GM11168 (cell line): ENCODE data around the gene PCAT6.
"Not testable (repeated sequence)": the region's sequence is repeated elsewhere in the genome, so short reads cannot be mapped to it uniquely, and the experiment has no call there.

Experiments used
- in situ Hi-C: fragments of 300-500 bp; cut with MboI; formaldehyde crosslinking; loops from one replicate; pipeline ENCODE4 v1.12.0; 2022; ENCODE audit warnings: low sequenced_read_pairs; ENCODE audit not compliant: unreplicated experiment

The PCAT6 gene

DNA sequence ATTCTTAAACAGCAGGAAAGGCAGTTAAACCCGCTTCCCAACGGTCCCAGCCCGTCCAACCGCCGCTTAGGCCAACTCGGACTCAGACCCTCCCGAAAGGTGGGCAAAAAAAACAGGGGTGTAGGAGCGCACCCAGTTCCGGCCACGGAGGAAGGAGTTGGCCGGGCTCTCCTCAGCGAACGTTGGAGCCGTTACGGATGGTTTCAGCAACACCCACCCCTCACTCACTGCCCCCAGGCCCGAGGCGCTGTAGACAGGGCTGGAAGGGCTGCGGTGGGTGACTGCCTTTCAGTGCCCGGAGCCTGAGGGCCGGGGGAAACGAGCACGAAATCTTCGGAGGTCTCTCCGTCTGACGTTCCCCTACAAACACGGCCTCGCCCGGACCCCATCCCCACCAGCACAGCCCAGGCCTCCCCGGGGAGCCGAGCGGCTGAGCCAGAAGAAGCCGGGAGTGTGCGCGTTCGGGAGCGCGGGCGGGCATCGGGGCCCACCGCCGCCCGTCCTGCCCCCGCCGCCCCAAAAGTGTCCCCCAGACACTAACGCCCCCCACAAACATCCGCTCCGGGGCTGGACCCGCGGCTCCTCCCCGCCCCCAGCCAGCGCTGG lies 3.8 kb upstream of the PCAT6 start:
- in situ Hi-C loops = no loop called here

- in situ Hi-C loops = no loop called here
These were observed 3.3 kb upstream of the PCAT6 start for GRCh38 chr1:202807451-202807925.

DNA sequence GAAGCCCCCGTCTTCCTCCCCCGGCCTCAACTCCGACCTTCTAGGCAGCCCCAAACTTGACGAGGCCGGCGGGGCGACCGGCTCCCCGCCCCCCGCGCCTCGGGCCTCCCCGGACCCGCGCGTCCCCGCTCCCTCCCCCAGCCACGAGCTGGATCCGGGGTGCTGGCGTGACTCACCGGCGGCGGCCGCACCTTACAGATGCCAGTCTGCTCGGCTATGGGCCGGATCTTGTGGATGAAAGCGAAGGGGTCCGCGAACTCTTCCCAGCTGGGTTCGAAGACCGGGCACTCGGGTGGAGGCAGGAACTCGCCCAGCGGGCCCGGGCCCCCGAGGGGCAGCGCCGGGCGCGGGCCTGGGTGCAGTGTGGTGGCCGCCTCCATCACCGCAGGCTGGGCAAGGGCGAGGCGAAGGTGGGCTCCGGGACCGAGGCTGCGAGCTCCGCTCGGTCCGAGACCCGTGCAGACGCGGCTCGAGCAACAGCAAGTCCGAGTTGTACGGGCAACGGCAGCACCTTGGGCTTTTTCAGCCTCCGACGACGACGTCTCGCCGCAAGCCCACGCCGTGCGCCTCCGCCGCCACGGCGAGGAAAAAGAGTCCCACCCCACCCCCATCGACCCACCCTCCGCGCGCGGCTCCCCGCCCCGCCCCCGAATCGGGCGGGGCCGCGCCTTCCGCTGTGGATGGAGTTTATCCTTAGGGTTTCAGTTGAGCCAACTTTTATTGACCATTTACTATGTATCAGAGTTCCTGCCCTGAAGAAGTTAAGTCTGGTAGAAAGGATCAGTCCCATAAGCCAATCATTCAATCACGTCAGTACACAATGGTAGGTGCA lies 2.6 kb upstream of the PCAT6 start, which contains the start of gene KDM5B:
Gene KDM5B (minus strand): TSS at position 496 of the 832 bp plus-strand sequence. CDS start 116 bp downstream, at position 380.
- in situ Hi-C loops = no loop called here

DNA sequence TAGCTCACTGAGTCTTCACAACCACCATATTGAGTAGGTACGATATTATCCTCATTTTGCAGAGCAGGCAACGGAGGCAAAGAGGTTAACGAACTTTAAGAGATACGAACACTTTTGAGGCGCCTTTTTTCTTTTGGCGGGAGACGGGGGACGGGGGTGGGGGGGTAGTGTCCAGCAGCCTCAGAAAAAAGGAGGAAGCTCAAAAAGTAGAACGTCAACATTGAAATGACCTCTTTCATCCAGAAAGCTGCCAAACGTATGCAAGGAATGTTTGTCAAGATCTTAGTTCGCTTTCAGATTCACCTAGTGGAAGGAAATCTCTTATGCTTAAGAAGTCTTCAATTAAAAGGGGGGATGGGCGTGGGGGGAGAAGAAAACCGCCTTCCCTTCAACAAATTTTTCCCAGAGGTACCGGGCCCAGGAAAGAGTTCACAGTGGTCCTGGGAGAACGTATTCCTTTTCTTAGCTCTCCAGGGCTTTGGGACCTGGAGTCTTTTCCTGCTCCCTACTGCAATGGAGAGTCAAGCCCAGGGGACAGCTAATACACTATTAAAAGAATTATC lies 1.1 kb upstream of the PCAT6 start:
- in situ Hi-C loops = no loop called here

DNA sequence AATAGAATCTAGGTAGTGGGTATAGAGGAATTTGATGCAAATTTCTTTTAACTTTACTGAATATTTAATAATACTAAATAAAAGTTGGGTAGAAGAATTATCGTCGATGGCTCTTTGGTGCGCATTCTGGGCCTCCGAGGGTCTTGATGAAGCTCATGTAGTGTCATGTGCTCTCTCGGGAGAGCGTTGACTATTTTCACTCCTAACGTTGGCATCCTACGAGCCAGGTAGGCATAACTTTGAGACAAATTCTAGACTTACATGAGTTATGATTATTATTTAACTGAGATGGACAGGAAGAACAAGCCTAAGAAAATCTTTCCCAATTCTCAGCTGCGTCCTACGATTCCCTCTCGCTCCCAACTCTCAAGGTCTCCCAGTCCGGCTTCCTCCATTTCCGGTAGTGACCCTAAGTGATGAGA lies 550 bp upstream of the PCAT6 start:
- in situ Hi-C loops = no loop called here

GRCh38 chr1:202811296-202812175 lies 782 bp downstream of the PCAT6 start:
- in situ Hi-C loops = no loop called here

DNA sequence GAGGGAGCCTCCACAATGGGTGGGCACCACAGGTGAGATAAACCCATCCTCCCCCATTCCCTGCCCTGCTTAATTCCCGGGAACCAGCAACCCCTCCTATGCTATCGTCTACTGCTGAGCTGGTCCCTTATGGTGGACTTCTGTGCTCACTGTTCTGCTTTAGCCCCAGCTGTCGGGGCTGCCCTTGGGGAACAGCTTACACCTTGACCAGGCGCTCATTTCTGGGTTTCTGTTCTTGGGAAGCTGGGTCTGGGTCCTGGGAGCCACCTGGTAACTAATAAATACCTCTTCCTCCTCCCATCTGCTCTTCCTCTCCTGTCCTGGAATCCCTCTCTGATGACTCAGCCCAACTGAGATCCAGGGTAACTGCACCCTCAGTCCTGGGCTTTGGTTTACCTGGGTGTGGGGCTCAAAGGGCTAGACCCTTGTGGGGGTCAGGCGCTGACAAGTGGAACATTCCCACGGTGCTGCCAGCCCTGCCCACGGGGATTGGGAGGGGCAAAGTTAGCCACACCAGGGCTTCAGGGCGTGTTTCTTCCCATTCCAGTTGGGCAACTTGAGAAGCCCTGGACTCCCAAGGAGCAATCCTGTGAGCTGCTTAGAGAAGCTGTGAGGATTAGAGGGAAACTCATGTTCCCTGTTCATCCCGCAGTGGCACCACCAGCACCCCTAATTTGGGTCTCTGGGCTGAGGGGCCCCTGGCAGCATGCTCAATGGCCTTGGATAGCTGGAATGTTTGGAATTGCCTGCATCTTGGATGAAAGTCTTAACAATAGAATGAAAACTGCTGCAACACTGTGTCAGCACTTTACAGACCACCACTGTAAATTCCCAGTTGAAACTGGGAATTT lies 1.6 kb downstream of the PCAT6 start:
- in situ Hi-C loops = no loop called here

GRCh38 chr1:202815120-202815519 lies 4.4 kb downstream of the PCAT6 start:
- in situ Hi-C loops = no loop called here

DNA sequence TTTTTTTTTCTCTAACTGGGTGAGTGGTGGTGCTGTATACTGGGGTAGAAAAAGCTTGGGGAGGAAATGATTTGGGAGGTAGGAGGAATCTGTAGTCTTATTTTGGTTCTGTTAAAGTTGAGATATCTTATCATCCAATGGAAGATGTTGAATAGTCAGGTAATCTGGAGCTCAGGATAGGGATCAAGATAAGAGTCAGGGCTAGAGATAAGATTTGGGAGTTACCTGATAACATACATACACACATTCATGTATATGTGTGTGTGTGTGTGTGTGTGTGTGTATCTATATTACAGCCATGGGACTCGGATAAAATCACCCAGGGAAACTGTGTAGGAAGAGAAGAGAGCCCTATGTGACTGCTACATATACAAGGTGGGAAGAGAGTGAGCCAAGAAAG lies 8.1 kb downstream of the PCAT6 start:
- in situ Hi-C loops = no loop called here

- in situ Hi-C loops = no loop called here
These were observed 10.7 kb downstream of the PCAT6 start for GRCh38 chr1:202821467-202821866.

DNA sequence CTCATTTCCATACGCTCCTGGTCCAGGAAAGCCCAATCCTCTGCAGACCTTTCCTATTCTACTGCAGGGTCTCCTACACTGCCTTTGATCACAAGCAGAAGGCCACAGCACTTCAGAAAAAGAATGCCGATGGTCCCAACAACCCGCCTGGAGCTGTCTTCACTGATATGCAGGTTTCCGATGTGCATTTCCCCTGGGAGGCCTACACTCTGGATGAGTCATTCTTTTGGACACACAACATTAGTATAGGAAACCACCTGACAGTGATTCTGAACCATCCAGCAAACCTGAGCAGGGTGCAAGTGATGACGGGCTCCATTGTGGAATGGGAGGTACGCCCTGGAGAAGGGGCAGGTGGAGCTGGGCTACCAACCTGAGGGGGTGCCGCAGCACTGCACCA lies 15.0 kb downstream of the PCAT6 start:
- in situ Hi-C loops = no loop called here

DNA sequence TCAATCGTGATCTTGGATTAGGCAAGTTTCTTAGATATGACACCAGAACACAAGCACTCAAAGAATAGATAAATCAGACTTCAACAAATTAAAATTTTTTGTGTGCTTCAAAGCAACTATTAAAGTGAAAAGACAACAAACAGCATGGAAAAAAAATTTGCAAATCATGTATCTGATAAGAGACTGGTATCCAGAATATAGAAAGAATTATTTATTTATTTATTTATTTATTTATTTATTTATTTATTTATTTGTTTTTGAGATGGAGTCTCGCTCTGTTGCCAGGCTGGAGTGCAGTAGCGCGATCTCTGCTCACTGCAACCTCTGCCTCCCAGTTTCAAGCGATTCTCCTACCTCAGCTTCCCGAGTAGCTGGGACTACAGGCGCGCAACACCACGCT lies 18.5 kb downstream of the PCAT6 start:
- in situ Hi-C loops = not testable (repeated sequence)

DNA sequence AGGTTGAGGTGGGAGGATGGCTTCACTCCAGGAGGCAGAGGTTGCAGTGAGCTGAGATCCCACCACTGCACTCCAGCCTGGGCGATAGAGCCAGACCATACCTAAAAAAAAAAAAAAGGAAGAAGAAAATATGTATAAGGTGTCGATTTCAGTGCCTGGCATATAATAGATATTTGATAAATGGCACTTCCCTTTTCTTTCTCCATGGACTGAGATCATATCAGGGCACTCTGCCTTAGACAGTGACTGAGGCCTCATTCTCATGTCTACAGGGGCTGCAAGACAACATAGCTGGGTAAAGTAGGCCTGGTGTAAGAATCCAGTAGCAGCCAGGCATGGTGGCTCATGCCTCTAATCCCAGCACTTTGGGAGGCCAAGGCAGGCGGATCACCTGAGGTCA lies 21.2 kb downstream of the PCAT6 start:
- in situ Hi-C loops = no loop called here

GRCh38 chr1:202834771-202835547 lies 24.2 kb downstream of the PCAT6 start:
- in situ Hi-C loops = no loop called here

DNA sequence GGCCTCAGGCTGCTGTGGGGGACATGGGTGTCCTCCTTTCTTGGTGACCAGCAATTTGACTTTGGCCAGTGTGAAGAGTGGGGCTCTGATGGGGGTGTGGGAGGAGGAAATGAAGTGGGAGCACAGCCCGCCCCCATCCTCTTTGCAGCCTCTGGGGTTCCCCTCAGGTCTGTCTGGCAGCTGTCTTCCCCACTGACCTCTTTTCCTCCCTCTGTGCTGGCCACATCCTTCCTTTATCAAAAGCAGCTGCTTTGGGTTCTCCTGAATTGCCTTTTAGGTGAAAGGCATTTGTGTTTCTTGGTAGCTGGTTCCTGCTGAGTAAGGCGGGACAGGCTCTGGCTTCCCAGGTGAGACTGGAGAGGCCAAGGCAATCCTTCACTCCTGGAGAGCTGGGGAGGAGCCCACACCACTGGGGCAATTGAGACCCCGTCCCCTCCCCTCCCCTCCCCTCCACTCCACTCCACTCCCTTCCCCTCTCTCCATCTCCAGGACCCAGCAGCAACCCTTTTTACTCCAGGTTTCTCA lies 24.9 kb downstream of the PCAT6 start:
- in situ Hi-C loops = no loop called here

DNA sequence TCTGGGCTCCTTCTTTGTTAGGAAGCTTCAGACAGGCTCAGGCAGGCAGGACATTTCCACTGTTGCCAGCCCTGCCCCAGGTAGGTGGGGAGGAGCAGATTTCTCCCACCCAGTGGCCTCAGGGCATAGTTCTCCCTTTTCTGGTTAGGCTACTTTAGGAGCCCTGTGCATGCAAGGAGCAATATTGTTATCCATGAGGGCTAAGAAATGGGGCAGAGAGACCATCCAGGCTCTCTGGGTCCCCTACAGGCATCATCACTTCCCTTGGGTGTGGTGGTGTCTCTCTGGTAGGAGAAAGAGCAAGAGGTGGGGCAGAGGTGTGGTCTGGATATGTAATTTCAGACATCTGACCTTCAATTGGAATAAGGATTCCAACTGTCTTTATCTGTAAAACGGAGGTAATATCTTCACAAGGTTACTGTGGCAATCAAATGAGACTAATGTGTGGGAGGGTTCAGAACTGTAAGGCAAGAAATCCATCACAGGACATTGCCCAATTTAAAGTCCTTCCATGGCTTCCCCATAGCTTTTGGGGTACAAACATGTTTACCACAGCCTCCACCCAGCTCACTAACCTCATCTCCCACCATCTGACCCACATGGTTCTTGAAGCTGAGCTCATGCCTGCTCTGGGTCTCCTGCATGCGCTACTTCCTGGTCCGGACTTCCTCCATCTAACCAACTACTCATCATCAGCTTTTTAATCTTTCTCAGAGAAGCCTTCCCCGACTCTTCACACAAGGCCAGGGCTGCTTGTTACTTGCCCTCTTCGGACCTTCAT lies 26.1 kb downstream of the PCAT6 start:
- in situ Hi-C loops = no loop called here

- in situ Hi-C loops = no loop called here
These were observed 27.1 kb downstream of the PCAT6 start for GRCh38 chr1:202837746-202838262.
